GM23338 (cell line): ENCODE results near the gene NPC1. TPM values are rescaled to one million over a fixed set of nuclear protein-coding genes. Genes with fewer than 3 reads are reported as not detected.

ENCODE experiments used
- ATAC-seq: fragments of 200-7000 bp; cut with Tn5 transposase; 3 replicates; pipeline ENCODE4 v1.9.1; 2020
- DNase-seq: peaks from one replicate; pipeline ENCODE4 v3.0.0-alpha.2; 2015; ENCODE audit warnings: low spot score
- H2AFZ ChIP-seq: fragments of 200-600 bp; sonication (generic); 2 replicates; pipeline ENCODE4 v1.8.0; 2016; ENCODE audit warnings: antibody characterized with exemption, mild to moderate bottlenecking, moderate library complexity
- H3F3A ChIP-seq: fragments of 200-600 bp; sonication (generic); replicated peaks from 2 replicates; pipeline ENCODE4 v1.8.0; 2017; ENCODE audit warnings: antibody characterized with exemption, mixed run types, low read depth
- H3K27ac ChIP-seq: fragments of 200-600 bp; sonication (generic); 2 replicates; pipeline ENCODE4 v1.6.1; 2016; ENCODE audit warnings: low read depth
- H3K27me3 ChIP-seq: fragments of 200-600 bp; sonication (generic); 2 replicates; pipeline ENCODE4 v1.8.0; 2016; ENCODE audit warnings: mild to moderate bottlenecking, mixed run types, moderate library complexity; ENCODE audit not compliant: insufficient read depth
- H3K36me3 ChIP-seq: fragments of 200-600 bp; sonication (generic); 2 replicates; pipeline ENCODE4 v1.8.0; 2016; ENCODE audit warnings: mild to moderate bottlenecking; ENCODE audit not compliant: insufficient read depth
- H3K4me1 ChIP-seq: fragments of 200-600 bp; sonication (generic); 2 replicates; pipeline ENCODE4 v1.8.0; 2016; ENCODE audit warnings: mild to moderate bottlenecking, moderate library complexity; ENCODE audit not compliant: insufficient read depth
- H3K4me2 ChIP-seq: fragments of 200-600 bp; sonication (generic); 2 replicates; pipeline ENCODE4 v1.7.1; 2017; ENCODE audit warnings: mixed run types
- H3K4me3 ChIP-seq: fragments of 200-600 bp; sonication (generic); 2 replicates; pipeline ENCODE4 v1.6.1; 2016; ENCODE audit warnings: mixed run types
- H3K79me2 ChIP-seq: fragments of 200-600 bp; sonication (generic); replicated peaks from 2 replicates; pipeline ENCODE4 v1.8.0; 2017; ENCODE audit warnings: mild to moderate bottlenecking; ENCODE audit not compliant: insufficient read depth
- H3K9me2 ChIP-seq: fragments of 200-600 bp; sonication (generic); 2 replicates; pipeline ENCODE4 v1.8.0; 2017; ENCODE audit not compliant: insufficient read depth
- H4K20me1 ChIP-seq: fragments of 200-600 bp; sonication (generic); replicated peaks from 2 replicates; pipeline ENCODE4 v1.8.0; 2017; ENCODE audit warnings: mild to moderate bottlenecking; ENCODE audit not compliant: insufficient read depth
- H3K27ac Mint-ChIP-seq: 2 replicates; pipeline ENCODE4 v1.8.0; 2020; ENCODE audit warnings: inconsistent platforms, mild to moderate bottlenecking, moderate library complexity, mixed read lengths
- H3K27me3 Mint-ChIP-seq: 3 replicates; pipeline ENCODE4 v1.8.0; 2022; ENCODE audit warnings: low read depth, mild to moderate bottlenecking, moderate library complexity, mixed read lengths, inconsistent platforms; ENCODE audit not compliant: insufficient read depth, poor library complexity
- H3K36me3 Mint-ChIP-seq: 3 replicates; pipeline ENCODE4 v1.8.0; 2021; ENCODE audit warnings: low read depth, mild to moderate bottlenecking, inconsistent platforms, moderate library complexity, mixed read lengths
- H3K4me1 Mint-ChIP-seq: 3 replicates; pipeline ENCODE4 v1.8.0; 2020; ENCODE audit warnings: mild to moderate bottlenecking, inconsistent platforms, mixed read lengths
- H3K4me3 Mint-ChIP-seq: 3 replicates; pipeline ENCODE4 v1.8.0; 2021; ENCODE audit warnings: moderate library complexity, mild to moderate bottlenecking, inconsistent platforms, mixed read lengths
- H3K9me3 Mint-ChIP-seq: 3 replicates; pipeline ENCODE4 v1.8.0; 2020; ENCODE audit warnings: moderate library complexity, mild to moderate bottlenecking, inconsistent platforms, mixed read lengths
- CREB1 ChIP-seq: fragments of 250-450 bp; sonication (Bioruptor Pico); IDR thresholded peaks from 2 replicates; pipeline ENCODE4 v1.5.0; 2020; ENCODE audit warnings: low read depth, mild to moderate bottlenecking, moderate library complexity
- CTCF ChIP-seq, 2 experiments: fragments of 200-600 bp in 1 of 2; sonication (generic) in 1 of 2; conservative IDR thresholded peaks; 2 replicates each; pipeline versions ENCODE4 v1.5.1 to v1.6.1; 2016 to 2017; ENCODE audit warnings: antibody characterized with exemption in 2 of 2, low read depth in 2 of 2, mild to moderate bottlenecking in 2 of 2, moderate library complexity in 1 of 2
- ETS1 ChIP-seq: IDR thresholded peaks from 2 replicates; pipeline ENCODE4 v1.6.1; 2016; ENCODE audit warnings: antibody characterized with exemption
- EZH2 ChIP-seq: fragments of 200-600 bp; sonication (generic); IDR thresholded peaks from one replicate; pipeline ENCODE4 v1.8.0; 2017; ENCODE audit warnings: antibody characterized with exemption, mild to moderate bottlenecking, low read depth; ENCODE audit not compliant: unreplicated experiment
- EZH2phosphoT487 ChIP-seq: fragments of 200-600 bp; sonication (generic); IDR thresholded peaks from one replicate; pipeline ENCODE4 v1.8.1; 2018; ENCODE audit warnings: antibody characterized with exemption; ENCODE audit not compliant: unreplicated experiment
- JUNB ChIP-seq: IDR thresholded peaks from one replicate; pipeline ENCODE4 v1.6.1; 2016; ENCODE audit warnings: antibody characterized with exemption; ENCODE audit not compliant: unreplicated experiment
- NANOG ChIP-seq: IDR thresholded peaks from 2 replicates; pipeline ENCODE4 v1.6.1; 2016; ENCODE audit warnings: antibody characterized with exemption, borderline replicate concordance
- POLR2AphosphoS5 ChIP-seq: IDR thresholded peaks from 2 replicates; pipeline ENCODE4 v1.6.1; 2016; ENCODE audit warnings: antibody characterized with exemption, low read depth
- STAT1 ChIP-seq: IDR thresholded peaks from one replicate; pipeline ENCODE4 v1.6.1; 2016; ENCODE audit warnings: antibody characterized with exemption; ENCODE audit not compliant: unreplicated experiment
- ZNF114 ChIP-seq: fragments of 250-450 bp; sonication (Bioruptor Pico); IDR thresholded peaks from 2 replicates; pipeline ENCODE4 v1.5.0; 2020; ENCODE audit warnings: mild to moderate bottlenecking, moderate library complexity
- ZNF331 ChIP-seq: fragments of 250-450 bp; sonication (Bioruptor Pico); IDR thresholded peaks from 2 replicates; pipeline ENCODE4 v1.5.0; 2020; ENCODE audit warnings: low read depth, mild to moderate bottlenecking, moderate library complexity
- polyA plus RNA-seq: library from polyadenylated mRNA; unstranded; fragments of >200 nt; fragmentation: Nextera tagmentation; extraction: Ambion mirVana; gene quantifications from 2 replicates; pipeline ENCODE4 v1.2.1, GENCODE V29; 2016
- total RNA-seq: library from RNA; depleted of rRNA; stranded (reverse); fragments of >200 nt; shearing (Covaris generic); gene quantifications from 2 replicates; pipeline ENCODE4 v1.2.3, GENCODE V29; 2014
- TF ChIP-seq, protein P1 (sequence below): fragments of 250-450 bp; sonication (Bioruptor Pico); IDR thresholded peaks from 2 replicates; pipeline ENCODE4 v1.5.0; 2020; ENCODE audit warnings: mild to moderate bottlenecking, moderate library complexity
- TF ChIP-seq, protein P2 (sequence below): IDR thresholded peaks from one replicate; pipeline ENCODE4 v1.6.1; 2018; ENCODE audit warnings: antibody characterized with exemption; ENCODE audit not compliant: unreplicated experiment

Gene NPC1
- total and polyA plus RNA-seq, 2 experiments from 2014 or later, result 18.4 to 45.1 TPM

- no peaks in the 10 kb centered on the region for H3K4me1 Mint-ChIP-seq
- ATAC-seq, result no peak
- DNase-seq, result no peak
- no peaks in the 10 kb centered on the region for H3K27me3 ChIP-seq
- TF ChIP-seq CTCF (conservative IDR thresholded peaks at IDR 0.05; ENCODE audit: low read depth in 2 of 2) (no peak), POLR2AphosphoS5 (no peak), ETS1 (no peak), CREB1 (CRISPR knock-in tag) (no peak), EZH2phosphoT487 (no peak), ZNF331 (no peak), STAT1 (no peak), ZNF114 (CRISPR knock-in tag) (no peak), JUNB (no peak), EZH2 (no peak), NANOG (no peak)
- TF ChIP-seq, protein P1, sequence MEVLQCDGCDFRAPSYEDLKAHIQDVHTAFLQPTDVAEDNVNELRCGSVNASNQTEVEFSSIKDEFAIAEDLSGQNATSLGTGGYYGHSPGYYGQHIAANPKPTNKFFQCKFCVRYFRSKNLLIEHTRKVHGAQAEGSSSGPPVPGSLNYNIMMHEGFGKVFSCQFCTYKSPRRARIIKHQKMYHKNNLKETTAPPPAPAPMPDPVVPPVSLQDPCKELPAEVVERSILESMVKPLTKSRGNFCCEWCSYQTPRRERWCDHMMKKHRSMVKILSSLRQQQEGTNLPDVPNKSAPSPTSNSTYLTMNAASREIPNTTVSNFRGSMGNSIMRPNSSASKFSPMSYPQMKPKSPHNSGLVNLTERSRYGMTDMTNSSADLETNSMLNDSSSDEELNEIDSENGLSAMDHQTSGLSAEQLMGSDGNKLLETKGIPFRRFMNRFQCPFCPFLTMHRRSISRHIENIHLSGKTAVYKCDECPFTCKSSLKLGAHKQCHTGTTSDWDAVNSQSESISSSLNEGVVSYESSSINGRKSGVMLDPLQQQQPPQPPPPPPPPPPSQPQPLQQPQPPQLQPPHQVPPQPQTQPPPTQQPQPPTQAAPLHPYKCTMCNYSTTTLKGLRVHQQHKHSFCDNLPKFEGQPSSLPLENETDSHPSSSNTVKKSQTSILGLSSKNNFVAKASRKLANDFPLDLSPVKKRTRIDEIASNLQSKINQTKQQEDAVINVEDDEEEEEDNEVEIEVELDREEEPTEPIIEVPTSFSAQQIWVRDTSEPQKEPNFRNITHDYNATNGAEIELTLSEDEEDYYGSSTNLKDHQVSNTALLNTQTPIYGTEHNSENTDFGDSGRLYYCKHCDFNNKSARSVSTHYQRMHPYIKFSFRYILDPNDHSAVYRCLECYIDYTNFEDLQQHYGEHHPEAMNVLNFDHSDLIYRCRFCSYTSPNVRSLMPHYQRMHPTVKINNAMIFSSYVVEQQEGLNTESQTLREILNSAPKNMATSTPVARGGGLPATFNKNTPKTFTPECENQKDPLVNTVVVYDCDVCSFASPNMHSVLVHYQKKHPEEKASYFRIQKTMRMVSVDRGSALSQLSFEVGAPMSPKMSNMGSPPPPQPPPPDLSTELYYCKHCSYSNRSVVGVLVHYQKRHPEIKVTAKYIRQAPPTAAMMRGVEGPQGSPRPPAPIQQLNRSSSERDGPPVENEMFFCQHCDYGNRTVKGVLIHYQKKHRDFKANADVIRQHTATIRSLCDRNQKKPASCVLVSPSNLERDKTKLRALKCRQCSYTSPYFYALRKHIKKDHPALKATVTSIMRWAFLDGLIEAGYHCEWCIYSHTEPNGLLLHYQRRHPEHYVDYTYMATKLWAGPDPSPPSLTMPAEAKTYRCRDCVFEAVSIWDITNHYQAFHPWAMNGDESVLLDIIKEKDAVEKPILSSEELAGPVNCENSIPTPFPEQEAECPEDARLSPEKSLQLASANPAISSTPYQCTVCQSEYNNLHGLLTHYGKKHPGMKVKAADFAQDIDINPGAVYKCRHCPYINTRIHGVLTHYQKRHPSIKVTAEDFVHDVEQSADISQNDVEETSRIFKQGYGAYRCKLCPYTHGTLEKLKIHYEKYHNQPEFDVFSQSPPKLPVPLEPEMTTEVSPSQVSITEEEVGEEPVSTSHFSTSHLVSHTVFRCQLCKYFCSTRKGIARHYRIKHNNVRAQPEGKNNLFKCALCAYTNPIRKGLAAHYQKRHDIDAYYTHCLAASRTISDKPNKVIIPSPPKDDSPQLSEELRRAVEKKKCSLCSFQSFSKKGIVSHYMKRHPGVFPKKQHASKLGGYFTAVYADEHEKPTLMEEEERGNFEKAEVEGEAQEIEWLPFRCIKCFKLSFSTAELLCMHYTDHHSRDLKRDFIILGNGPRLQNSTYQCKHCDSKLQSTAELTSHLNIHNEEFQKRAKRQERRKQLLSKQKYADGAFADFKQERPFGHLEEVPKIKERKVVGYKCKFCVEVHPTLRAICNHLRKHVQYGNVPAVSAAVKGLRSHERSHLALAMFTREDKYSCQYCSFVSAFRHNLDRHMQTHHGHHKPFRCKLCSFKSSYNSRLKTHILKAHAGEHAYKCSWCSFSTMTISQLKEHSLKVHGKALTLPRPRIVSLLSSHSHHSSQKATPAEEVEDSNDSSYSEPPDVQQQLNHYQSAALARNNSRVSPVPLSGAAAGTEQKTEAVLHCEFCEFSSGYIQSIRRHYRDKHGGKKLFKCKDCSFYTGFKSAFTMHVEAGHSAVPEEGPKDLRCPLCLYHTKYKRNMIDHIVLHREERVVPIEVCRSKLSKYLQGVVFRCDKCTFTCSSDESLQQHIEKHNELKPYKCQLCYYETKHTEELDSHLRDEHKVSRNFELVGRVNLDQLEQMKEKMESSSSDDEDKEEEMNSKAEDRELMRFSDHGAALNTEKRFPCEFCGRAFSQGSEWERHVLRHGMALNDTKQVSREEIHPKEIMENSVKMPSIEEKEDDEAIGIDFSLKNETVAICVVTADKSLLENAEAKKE (CRISPR knock-in tag), result no peak
- TF ChIP-seq, protein P2, sequence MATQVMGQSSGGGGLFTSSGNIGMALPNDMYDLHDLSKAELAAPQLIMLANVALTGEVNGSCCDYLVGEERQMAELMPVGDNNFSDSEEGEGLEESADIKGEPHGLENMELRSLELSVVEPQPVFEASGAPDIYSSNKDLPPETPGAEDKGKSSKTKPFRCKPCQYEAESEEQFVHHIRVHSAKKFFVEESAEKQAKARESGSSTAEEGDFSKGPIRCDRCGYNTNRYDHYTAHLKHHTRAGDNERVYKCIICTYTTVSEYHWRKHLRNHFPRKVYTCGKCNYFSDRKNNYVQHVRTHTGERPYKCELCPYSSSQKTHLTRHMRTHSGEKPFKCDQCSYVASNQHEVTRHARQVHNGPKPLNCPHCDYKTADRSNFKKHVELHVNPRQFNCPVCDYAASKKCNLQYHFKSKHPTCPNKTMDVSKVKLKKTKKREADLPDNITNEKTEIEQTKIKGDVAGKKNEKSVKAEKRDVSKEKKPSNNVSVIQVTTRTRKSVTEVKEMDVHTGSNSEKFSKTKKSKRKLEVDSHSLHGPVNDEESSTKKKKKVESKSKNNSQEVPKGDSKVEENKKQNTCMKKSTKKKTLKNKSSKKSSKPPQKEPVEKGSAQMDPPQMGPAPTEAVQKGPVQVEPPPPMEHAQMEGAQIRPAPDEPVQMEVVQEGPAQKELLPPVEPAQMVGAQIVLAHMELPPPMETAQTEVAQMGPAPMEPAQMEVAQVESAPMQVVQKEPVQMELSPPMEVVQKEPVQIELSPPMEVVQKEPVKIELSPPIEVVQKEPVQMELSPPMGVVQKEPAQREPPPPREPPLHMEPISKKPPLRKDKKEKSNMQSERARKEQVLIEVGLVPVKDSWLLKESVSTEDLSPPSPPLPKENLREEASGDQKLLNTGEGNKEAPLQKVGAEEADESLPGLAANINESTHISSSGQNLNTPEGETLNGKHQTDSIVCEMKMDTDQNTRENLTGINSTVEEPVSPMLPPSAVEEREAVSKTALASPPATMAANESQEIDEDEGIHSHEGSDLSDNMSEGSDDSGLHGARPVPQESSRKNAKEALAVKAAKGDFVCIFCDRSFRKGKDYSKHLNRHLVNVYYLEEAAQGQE, result no peak
- no peak overlapping the region for H3K27ac ChIP-seq
- no peak overlapping the region for H3K4me3 Mint-ChIP-seq
- no peaks in the 10 kb centered on the region for H3F3A ChIP-seq
- no peak overlapping the region for H3K27ac Mint-ChIP-seq
- no peaks in the 10 kb centered on the region for H3K4me1 ChIP-seq
- peaks cover 46% of the 10 kb centered on the region for H3K36me3 ChIP-seq
- no peaks in the 10 kb centered on the region for H3K79me2 ChIP-seq
- no peak overlapping the region for H2AFZ ChIP-seq
- H3K4me3 ChIP-seq, result no peak overlapping the region
- H3K27me3 Mint-ChIP-seq, result peaks cover 2% of the 10 kb centered on the region
- peaks cover 53% of the 10 kb centered on the region for H3K36me3 Mint-ChIP-seq
- no peak overlapping the region for H3K4me2 ChIP-seq
- no peaks in the 10 kb centered on the region for H3K9me2 ChIP-seq
- no peaks in the 10 kb centered on the region for H3K9me3 Mint-ChIP-seq
- no peaks in the 10 kb centered on the region; the same call in 1 of the 2 replicates for H4K20me1 ChIP-seq
These were observed 20.3 kb downstream of the NPC1 start for GRCh38 chr18:23565916-23566547.
